ENCODE data around the gene PLA2G2D.

DNA sequence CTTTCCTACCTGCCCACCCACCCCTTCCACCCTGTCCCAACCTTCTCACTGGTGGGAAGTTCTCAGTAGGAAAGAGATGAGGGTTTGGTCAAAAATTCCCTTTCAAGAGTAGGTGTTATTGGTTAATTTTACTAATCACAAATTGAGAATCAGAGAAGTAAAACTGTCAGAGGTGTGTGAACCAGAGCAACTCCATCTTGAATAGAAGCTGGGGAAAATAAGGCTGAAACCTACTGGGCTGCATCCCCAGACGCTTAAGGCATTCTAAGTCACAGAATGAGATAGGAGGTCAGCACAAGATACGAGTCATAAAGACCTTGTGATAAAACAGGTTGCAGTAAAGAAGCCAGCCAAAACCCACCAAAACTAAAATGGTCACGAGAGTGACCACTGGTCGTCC, 11.5 kb downstream of the PLA2G2D start:
- TF ChIP-seq POLR2A (IDR thresholded peaks at IDR 0.05): no peak
- no peak for TF ChIP-seq CTCF (IDR thresholded peaks at IDR 0.05)
- TF ChIP-seq POLR2AphosphoS5 (IDR thresholded peaks at IDR 0.05): no peak
- TF ChIP-seq EP300 (IDR thresholded peaks at IDR 0.05): no peak

Data from upper lobe of left lung (tissue), 4 donors.